DMS153 (cell line): ENCODE data around the gene AZGP1.
A peak's percentile ranks its signal among the peaks of the same experiment; 100 is the strongest.
"Not testable (repeated sequence)": the region's sequence is repeated elsewhere in the genome, so short reads cannot be mapped to it uniquely, and the experiment has no call there.

Experiments
- DNase-seq: peaks from one replicate; lab custom pipeline; 2025; lab: John Stamatoyannopoulos, UW

The AZGP1 gene

DNA sequence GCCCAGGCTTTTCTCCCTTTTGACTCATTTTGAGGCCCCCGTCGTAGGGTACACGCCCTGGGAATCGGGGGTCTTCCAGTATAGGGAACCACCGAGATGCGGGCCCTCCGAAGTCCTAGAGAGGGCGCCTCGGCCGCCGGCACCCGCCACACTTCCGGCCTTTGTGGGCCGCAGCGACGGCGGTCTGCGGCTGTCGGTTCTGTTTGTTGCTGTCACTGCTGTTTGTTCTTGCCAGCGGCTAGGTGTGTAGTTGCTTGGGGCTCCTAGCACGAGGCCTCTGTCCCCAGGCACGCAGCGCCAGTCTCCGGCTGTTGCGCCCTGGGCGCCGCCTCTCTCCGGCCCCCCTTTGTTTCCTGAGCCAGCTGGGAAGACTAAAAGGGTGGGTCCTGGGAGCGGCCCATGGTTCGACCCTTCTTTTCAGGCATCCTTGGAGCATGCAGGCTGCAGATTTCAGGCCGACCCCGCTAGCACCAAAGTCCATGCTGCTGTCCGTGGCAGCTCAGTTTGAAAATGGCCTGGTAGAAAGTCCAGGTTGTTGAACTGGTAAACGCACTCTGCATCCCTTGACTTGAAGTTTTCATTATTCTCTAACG is 21.8 kb upstream of the AZGP1 start:
- DNase-seq: peak; percentile 34

DNA sequence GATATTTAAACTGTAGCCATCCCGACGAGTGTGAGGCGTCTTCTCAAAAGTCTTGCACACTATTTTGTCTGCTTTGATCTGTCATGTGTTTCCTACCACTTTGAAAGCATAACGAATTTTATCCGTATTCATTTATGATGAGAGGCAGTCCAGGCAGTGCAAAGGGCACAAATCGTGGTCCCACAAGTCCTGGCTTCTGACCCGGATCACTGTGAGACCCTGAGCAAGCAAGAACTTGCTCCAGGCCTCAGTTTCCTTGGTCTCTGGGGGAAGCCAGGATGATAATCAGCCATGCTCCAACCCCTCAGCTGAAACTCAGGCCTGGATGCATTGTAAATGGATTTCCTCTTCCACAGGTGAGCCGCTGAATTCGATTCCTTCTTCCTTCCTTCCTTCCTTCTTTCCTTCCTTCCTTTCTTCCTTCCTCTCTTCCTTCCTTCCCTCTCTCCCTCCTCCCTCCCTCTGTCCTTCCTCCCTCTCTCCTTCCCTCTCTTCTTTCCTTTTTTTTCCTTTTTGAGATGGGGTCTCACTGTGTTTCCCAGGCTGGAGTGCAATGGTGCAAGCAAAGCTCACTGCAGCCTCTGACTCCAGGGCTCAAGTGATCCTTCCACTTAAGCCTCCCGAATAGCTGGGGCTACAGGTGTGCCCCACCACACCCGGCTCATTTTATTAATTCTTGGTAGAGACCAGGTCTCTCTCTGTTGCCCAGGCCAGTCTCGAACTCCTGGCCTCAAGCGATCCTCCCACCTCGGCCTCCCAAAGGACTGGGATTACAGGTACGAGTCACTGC is 21.1 kb upstream of the AZGP1 start:
- no peak for DNase-seq

DNA sequence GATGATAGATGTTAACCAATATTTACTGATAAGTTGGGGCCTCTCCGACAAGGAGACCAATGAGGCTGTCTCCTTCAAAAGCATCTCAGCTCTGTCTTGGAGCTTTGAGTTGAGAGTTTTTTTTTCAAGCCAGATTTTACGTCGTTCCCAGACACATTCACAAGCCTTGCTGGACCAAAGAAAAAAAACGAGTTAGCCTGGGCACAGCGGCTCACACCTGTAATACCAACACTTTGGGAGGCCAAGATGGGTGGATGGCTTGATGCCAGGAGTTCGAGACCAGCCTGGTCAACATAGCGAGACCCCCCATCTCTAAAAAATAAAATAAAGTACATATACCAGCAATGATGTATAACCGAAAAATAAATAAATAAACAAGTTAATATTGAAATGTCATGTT is 19.0 kb upstream of the AZGP1 start:
- DNase-seq: no peak

DNA sequence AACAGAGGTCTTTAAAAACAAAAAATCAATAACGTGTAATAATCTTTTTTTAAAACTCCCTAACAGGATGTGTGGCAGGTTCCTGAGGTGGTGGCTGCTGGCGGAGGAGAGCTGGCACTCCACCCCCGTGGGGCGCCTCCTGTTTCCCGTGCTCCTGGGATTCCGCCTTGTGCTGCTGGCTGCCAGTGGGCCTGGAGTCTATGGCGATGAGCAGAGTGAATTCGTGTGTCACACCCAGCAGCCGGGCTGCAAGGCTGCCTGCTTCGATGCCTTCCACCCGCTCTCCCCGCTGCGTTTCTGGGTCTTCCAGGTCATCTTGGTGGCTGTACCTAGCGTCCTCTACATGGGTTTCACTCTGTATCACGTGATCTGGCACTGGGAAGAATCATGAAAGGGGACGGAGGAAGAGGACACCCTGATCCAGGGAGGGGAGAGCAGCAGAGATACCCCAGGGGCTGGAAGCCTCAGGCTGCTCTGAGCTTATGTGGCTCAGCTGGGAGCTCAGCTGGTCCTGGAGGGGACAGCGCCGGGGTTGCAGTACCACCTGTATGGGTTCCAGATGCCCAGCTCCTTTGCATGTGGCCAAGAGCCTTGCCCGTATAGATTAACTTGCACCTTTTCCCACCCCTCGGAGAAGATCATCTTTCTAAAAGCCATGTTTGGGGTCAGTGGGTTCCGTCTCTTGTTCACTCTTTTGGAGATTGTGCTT is 16.7 kb upstream of the AZGP1 start:
- DNase-seq: no peak

DNA sequence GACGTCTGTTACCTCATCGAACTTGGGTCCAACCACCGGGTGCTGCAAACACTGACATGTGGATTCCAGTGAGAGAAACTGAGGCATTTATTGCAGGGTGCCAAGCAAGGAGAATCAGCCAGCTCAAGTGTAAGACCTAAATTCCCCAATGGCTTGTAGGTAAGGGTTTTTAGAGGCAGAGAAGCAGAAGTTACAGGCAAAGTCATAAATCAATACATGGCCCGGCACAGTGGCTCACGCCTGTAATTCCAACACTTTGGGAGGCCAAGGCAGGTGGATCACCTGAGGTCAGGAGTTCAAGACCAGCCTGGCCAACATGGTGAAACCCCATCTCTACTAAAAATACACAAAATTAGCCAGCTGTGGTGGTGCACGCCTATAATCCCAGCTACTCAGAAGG is 15.7 kb upstream of the AZGP1 start:
- DNase-seq: not testable (repeated sequence)

DNA sequence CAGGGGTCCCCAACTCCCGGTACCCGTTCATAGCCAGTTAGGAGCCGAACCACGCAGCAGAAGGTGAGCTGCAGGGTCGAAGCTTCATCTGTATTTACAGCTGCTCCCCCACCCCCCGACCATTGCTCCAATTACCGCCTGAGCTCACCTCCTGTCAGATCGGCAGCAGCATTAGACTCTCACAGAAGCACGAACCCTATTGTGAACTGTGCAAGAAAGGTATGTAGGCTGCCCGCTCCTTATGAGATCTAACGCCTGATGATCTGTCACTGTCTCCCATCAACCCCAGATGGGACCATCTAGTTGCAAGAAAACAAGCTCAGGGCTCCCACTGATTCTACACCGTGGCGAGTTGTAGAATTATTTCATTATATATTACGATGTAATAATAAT is 14.6 kb upstream of the AZGP1 start:
- no peak for DNase-seq

DNA sequence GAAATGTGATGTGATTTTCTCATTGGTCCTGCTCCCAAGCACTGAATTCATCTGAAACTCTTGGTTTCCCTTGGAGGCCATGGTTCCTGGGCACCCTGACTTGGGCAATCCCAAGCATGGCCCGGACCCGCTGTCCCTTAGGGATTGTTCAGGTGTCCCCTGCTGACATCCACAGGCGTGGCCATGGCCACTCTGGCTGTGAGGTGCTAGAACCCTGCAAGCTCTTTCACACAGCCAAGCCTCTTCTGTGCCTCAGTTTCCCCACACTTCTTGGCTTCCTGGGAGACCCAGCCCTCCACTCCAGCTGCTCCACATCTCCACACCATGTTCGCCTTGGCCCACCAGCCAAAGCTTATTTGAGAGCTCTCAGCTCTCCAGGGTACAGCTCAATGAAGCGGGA is 12.0 kb upstream of the AZGP1 start:
- no peak for DNase-seq

DNA sequence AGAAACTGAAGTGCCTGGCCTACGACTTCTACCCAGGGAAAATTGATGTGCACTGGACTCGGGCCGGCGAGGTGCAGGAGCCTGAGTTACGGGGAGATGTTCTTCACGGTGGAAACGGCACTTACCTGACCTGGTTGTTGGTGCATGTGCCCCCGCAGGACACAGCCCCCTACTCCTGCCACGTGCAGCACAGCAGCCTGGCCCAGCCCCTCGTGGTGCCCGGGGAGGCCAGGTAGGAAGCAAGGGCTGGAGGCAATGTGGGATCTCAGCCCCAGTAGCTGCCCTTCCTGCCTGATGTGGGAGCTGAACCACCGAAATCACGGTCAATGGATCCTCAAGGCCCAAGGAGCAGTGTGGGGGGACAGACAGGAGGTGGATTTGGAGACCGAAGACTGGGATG is 11.5 kb upstream of the AZGP1 start:
- not testable (repeated sequence) for DNase-seq

DNA sequence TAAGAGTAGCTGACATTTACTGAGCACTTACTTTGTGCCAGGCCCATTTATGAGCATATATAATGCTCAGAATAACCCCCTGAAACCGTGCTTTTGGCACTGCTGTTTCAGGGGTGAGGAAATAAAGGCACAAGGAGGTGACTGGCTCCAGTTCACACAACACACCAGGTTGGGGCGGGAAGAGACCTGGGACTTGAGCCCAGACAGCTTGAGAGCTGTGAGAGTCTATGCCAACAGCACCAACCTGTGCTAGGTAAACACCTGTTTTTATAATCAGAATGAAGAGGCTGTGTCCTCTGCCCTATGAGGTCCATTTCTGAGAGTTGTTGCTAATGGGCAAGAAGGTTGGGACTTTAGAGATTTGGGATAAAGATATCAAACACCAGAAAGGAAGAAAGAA is 8.8 kb upstream of the AZGP1 start:
- DNase-seq: no peak

DNA sequence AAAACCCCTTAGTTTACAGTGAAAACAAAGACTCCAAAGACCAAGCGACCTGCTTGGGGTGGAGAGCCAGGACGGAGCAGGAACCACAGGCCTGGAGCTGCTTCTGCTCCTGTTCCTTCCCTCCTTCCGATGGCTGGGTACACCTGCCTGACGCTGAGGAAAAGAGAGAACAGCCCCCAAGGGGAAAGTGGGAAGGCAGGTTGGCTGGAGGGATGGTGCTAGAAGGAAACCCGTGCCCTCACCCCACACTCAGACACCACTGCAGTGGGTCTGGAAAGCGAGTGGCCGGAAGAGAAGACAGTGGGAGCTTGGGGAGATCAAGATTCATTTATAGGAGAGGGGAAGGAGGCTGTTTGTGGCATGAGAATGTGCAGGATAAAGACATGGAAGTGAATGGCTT is 5.2 kb upstream of the AZGP1 start:
- DNase-seq: not testable (repeated sequence)

DNA sequence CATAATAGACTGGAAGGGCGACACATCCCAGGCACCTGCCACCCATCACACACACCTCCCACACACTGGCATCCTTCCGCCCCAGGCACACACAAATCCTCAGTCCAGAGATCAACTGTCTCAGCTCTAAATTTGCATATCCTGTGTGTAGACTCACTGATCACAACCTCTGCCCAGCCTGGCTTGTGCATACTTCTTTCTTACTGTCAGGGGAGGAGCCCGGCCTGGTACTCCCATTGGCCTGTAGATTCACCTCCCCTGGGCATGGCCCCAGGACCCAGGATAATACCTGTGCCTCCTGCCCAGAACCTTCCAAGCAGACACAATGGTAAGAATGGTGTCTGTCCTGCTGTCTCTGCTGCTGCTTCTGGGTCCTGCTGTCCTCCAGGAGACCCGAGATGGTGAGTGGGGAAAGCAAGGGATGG is 4.6 kb upstream of the AZGP1 start:
- not testable (repeated sequence) for DNase-seq

DNA sequence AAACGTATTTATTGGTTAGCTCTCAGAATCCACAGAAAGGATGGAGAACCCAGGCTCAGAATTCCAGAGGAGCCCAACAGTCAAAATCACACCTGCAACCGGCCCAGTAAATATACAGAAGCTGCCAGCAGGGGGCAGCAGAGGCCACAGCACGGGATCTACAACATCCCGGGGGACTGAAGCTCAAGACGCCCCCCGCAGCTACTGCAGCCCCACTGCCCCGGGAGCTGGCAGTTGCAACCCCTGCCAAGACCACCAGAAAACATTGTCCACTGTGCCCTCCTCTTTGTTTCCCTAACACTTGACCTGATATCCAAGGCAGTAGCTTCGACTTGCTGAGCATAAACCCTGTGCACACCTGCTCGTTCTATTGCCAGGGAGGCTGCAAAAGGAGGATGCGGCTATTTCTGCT is 4.0 kb upstream of the AZGP1 start:
- DNase-seq: not testable (repeated sequence)

DNA sequence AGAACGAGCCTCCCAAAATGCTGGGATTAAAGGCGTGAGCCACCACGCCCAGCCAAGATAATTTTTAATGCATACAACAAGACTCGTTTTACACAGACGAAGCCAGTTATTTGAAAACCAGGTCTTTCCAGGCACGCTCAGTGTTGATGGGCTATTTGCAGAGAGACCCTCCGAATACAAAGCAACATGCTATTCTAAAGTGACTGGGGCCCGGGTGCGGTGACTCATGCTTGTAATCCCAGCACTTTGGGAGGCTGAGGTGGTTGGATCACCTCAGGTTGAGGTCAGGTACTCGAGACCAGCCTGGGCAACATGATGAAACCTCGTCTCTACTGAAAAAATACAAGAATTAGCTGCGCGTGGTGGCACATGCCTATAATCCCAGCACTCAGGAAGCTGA is 795 bp upstream of the AZGP1 start:
- DNase-seq: no peak

DNA sequence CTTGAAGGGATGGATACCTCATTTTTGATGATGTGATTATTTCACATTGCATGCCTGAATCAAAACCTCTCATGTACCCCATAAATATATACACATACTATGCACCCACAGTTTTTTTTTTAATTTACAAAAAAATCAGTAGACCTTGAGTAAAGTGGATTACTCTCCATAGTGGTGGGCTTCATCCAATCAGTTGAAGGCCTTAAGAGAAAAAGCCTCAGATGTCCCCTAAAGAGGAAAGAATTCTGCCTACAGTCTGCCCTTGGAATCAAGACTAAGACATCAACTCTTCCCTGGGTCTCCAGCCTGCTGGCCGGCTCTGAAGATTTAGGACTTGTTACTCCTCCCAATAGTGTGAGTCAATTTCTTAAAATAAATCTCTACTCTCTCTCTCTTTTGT is 1.1 kb downstream of the AZGP1 start:
- DNase-seq: no peak

DNA sequence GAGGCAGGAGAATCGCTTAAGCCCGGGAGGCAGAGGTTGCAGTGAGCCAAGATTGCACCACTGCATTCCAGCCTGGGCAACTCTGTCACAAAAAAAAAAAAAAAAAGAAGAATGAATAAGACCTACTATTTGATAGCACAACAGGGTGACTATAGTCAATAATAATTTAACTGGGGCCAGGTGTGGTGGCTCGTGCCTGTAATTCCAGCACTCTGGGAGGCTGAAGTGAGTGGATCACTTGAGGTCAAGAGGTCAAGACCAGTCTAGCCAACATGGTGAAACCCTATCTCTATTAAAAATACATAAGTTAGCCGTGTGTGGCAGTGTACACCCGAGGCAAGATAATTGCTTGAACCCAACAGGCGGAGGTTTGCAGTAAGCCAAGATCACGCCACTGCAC is 2.0 kb downstream of the AZGP1 start:
- DNase-seq: not testable (repeated sequence)

DNA sequence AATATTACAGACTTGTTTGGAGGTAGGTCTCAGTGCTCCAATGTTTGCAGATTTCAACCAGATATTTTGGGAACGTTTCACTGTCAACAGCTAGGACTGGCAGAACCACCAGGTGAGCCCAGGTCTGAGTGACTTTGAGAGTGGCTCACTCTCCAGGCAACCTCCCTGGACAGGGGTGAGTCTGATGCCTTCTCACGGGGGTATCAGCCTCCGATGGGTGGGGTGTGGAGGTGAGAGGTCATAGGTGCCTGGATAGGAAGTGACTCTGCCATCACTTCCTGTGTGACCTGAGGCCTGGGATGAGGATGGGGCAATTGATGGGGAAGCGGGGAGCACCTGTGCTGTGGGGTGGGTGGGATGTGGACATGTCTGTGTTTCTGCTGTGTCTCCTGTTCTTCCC is 4.6 kb downstream of the AZGP1 start:
- no peak for DNase-seq

DNA sequence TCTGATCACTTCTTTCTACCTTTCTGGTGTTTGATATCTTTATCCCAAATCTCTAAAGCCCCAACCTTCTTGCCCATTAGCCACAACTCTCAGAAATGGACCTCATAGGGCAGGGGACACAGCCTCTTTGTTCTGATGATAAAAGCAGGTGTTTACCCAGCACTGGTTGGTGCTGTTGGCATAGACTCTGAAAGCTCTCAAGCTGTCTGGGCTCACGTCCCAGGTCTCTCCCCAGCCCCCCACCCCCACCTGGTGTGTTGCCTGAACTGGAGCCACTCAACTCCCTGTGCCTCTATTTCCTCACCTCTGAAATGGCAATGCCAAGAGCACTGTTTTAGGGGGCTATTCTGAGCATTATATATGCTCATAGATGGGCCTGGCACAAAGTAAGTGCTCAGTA is 6.0 kb downstream of the AZGP1 start:
- not testable (repeated sequence) for DNase-seq

DNA sequence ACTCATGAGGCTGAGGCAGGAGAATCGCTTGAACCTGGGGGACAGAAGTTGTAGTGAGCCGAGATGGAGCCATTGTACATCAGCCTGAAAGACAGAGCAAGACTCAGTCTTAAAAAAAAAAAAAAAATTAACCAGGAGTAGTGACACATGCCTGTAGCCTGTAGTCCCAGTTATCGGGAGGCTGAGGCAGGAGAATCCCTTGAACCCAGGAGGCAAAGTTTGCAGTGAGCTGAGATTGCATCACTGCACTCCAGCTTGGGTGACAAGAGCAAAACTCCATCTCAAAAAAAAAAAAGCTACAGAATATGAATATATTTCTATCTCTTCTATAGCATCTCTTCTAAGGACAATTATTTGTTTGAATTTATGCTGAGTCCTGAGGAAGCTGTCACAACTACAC is 6.5 kb downstream of the AZGP1 start:
- DNase-seq: no peak

DNA sequence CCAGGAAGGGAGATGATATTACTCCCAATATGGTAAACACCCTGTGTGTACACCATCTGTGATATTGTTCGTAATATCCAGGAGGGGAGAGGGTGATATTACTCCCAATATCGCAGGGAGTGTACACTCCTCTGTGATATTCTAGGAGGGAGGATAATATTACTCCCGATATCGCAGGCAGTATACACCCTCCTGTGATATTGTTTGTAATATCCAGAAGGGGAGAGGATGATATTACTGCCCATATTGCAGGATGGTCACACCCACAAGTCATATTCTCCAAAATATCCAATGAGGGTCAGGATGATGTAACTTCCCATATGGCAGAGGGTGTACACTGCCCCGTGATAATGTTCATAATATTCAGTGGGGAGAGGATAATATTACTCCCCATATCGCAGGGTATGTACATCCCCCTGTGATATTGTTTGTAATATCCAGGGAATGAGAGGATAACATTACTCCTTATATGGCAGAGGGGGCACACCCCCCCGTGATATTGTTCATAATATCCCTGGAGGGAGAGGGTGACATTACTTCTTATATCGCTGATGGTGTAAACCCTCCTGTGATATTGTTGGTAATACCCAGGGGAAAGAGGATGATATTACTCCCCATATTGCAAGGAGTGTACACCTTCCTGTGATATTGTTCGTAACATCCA is 17.1 kb downstream of the AZGP1 start:
- no peak for DNase-seq

DNA sequence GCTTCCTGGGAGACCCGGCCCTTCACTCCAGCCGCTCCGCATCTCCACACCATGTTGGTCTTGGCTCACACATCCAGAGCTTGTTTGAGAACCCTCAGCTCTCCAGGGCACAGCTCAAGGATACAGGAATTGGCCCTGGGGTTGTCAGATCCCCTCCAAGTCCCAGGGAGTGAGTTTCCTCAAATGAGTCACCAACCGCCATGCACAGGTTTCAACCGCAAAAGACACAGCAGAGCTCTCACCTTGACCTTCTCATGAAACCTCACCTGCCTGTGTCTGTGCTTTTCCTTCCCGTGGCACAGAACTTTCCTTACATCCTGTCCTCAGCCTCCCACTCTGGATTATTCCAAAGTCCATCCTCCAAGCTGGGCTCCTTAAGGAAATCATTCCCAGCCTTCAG is 20.6 kb downstream of the AZGP1 start:
- DNase-seq: no peak

DNA sequence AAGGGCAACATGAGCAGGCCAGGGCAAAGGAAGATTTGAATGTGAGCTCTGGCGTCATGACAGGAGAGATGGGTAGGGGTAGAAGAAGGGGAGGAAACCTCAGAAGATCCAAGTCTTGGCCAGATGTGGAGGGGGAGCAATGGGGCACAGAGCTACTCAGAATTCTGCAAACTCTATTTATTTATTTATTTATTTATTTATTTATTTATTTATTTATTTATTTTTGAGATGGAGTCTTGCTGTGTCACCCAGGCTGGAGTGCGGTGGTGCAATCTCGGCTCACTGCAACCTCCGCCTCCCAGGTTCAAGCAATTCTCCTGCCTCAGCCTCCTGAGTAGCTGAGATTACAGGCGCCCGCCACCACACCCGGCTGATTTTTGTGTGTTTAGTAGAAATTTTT is 21.2 kb downstream of the AZGP1 start:
- DNase-seq: not testable (repeated sequence)

DNA sequence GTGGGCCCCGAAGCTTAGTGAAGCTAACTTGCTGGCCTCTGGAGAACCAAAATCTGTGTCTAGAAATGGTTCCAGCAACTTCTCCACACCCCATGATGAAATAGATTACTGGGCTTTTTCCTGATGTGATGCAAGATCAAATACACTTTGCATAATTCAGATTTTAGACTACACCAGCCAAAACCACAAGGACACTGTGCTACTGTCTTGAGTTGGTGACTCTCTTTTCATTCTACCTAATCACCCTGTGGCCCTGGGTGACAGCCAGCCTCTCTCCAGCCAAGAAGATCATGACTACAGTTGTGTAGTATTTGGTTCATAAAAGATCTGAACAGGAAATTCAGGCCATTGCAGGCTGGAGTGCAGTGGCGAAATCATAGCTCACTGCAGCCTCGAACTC is 22.2 kb downstream of the AZGP1 start:
- no peak for DNase-seq

DNA sequence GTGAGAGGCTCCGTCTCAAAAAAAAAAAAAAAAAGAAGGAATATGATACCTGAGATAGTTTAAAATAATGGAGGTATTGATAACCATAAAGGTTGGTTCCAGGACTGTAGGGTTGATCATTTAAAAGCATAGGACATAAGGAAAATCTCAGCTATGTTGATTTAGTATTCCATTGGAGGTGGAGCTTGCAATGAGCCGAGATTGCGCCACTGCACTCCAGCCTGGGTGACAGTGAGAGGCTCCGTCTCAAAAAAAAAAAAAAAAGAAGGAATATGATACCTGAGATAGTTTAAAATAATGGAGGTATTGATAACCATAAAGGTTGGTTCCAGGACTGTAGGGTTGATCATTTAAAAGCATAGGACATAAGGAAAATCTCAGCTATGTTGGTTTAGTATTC is 23.2 kb downstream of the AZGP1 start:
- DNase-seq: not testable (repeated sequence)
